GM21825 (cell line): ENCODE results near the gene SP110.

Experiments used
- ATAC-seq: cut with Tn5 transposase; IDR thresholded peaks from one replicate; pipeline ENCODE4 v1.9.1; 2021; ENCODE audit warnings: mild to moderate bottlenecking, moderate library complexity; ENCODE audit not compliant: unreplicated experiment

Gene SP110

GRCh38 chr2:230172852-230173251, 46.9 kb downstream of the SP110 start:
- ATAC-seq: no peak

GRCh38 chr2:230172156-230172555, 47.6 kb downstream of the SP110 start:
- ATAC-seq: no peak

GRCh38 chr2:230170532-230170931, 49.3 kb downstream of the SP110 start:
- no peak for ATAC-seq

- no peak for ATAC-seq
Measured at GRCh38 chr2:230166557-230167170, 53.1 kb downstream of the SP110 start.

- no peak for ATAC-seq
Measured at GRCh38 chr2:230164139-230164538, 55.6 kb downstream of the SP110 start.

GRCh38 chr2:230162981-230163380, 56.8 kb downstream of the SP110 start:
- no peak for ATAC-seq

- no peak for ATAC-seq
Measured at GRCh38 chr2:230161184-230161583, 58.6 kb downstream of the SP110 start.

GRCh38 chr2:230160112-230160660, 59.6 kb downstream of the SP110 start:
- ATAC-seq: no peak

- no peak for ATAC-seq
Measured at GRCh38 chr2:230158468-230158867, 61.3 kb downstream of the SP110 start.

GRCh38 chr2:230156782-230157699, 62.7 kb downstream of the SP110 start:
- ATAC-seq: no peak

GRCh38 chr2:230155359-230155758, 64.4 kb downstream of the SP110 start:
- no peak for ATAC-seq

- ATAC-seq: no peak
Measured at GRCh38 chr2:230153390-230153976, 66.3 kb downstream of the SP110 start.

GRCh38 chr2:230152334-230152733, 67.5 kb downstream of the SP110 start:
- no peak for ATAC-seq

GRCh38 chr2:230144355-230144754, 75.4 kb downstream of the SP110 start:
- no peak for ATAC-seq

GRCh38 chr2:230140667-230141066, 79.1 kb downstream of the SP110 start:
- no peak for ATAC-seq

GRCh38 chr2:230137902-230138539, 81.8 kb downstream of the SP110 start:
- ATAC-seq: no peak

GRCh38 chr2:230135130-230135525, 84.7 kb downstream of the SP110 start:
- ATAC-seq: no peak

- no peak for ATAC-seq
Measured at GRCh38 chr2:230134496-230135129, 85.2 kb downstream of the SP110 start.

GRCh38 chr2:230131366-230131765, 88.4 kb downstream of the SP110 start:
- ATAC-seq: no peak

- ATAC-seq: no peak
Measured at GRCh38 chr2:230130668-230131364, 89.0 kb downstream of the SP110 start.
